Tibial nerve (tissue), 4 donors: ENCODE results near the gene TXNDC2. TPM values are rescaled to one million over a fixed set of nuclear protein-coding genes. Genes with fewer than 3 reads are reported as not detected.

Source experiments
- DNase-seq, 2 donors: peaks; one replicate each; pipeline ENCODE4 v3.0.0-alpha.2; 2019; ENCODE audit warnings: low spot score in 2 of 2
- H3K27ac ChIP-seq, 4 donors: fragments of 200-600 bp; sonication (generic) in 3 of 4; one replicate each; pipeline ENCODE4 v1.5.1; 2017 to 2019; ENCODE audit warnings: mild to moderate bottlenecking in 1 of 4
- H3K27me3 ChIP-seq, 2 donors: fragments of 200-600 bp; sonication (generic) in 1 of 2; one replicate each; pipeline versions ENCODE4 v1.5.1 to v1.6.0; 2017 to 2019
- H3K36me3 ChIP-seq, 3 donors: fragments of 200-600 bp; sonication (generic); one replicate each; pipeline ENCODE4 v1.5.1; 2018 to 2019
- H3K4me1 ChIP-seq, 4 donors: fragments of 200-600 bp; sonication (generic) in 3 of 4; one replicate each; pipeline ENCODE4 v1.5.1; 2017 to 2019
- H3K4me3 ChIP-seq, 4 donors: fragments of 200-600 bp; sonication (generic) in 3 of 4; one replicate each; pipeline ENCODE4 v1.5.1; 2017 to 2019; ENCODE audit warnings: mild to moderate bottlenecking in 1 of 4, moderate library complexity in 1 of 4
- H3K9me3 ChIP-seq, 4 donors: fragments of 200-600 bp; sonication (generic) in 3 of 4; one replicate each; pipeline ENCODE4 v1.5.1; 2017 to 2019
- EP300 ChIP-seq, 2 donors: sonication (generic); formaldehyde crosslinking; IDR thresholded peaks; one replicate each; pipeline ENCODE4 v1.6.1; 2017; ENCODE audit warnings: antibody characterized with exemption in 2 of 2, mild to moderate bottlenecking in 1 of 2
- POLR2A ChIP-seq, 2 donors: fragments of 450-650 bp; IDR thresholded peaks; one replicate each; pipeline ENCODE4 v1.6.1; 2017; ENCODE audit warnings: antibody characterized with exemption in 2 of 2, mild to moderate bottlenecking in 2 of 2, moderate library complexity in 2 of 2
- WGBS, 2 donors: methylation state at CpG; one replicate each; pipeline ENCODE4 v1.1.5; 2018; 5-methylcytosine and 5-hydroxymethylcytosine counted together
- total RNA-seq, 4 donors: library from RNA; depleted of rRNA; stranded (reverse); fragments of >200 nt; gene quantifications; one replicate each; pipeline ENCODE4 v1.1.0, GENCODE V29; 2016
- TF ChIP-seq, protein P1 (sequence below), 5 experiments: fragments of 200-600 bp in 3 of 5; fragments of 450-650 bp in 2 of 5; sonication (generic) in 3 of 5; IDR thresholded peaks; one replicate each; pipeline ENCODE4 v1.5.1; 2016 to 2019; ENCODE audit warnings: antibody characterized with exemption in 5 of 5, mild to moderate bottlenecking in 3 of 5, moderate library complexity in 2 of 5

Gene TXNDC2
- total RNA-seq: under 1 TPM in 1 of 4 donors, not detected in 3; 0.20 TPM

DNA sequence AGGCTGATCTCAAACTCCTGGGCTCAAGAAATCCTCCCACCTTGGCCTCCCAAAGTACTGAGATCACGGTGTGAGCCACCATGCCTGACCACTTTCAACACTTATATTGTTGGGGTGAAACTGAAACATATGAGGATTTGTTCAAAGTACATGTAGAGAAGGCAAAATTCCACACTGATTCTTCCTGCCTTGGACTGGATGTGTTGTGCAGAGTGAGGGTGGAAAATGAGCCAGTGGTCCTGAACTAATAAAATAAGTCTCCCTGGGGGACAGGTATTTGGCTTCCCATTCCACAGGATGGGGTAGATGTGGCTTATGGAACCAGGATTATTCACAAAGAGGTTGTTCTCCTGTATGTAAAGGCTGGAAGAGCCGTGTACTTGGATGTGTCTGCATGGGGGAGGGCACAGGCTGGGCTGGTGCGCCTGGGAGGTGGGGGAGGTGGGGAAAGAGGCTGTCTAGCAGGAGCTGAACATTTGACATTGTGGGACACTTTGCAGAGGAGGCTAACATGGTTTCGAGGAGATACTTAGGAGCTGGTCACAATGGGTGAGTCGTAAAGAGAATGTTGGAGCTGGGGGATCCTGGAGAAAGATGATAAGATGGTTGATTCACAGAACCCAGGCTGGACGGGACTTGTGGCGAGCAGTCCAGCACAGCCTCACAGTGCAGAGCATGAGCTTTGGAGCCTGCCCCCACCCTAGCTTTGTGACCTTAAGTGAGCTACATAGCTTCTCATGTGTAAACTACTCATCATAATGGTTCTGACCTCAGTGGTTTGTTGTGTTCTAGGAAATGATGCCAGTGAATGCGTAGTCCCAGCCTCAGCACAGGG, at the start of gene TXNDC2:
Gene TXNDC2, plus strand, starts transcription at position 804 of the 835 bp plus-strand sequence. CDS start 708 bp downstream, outside the sequence.
- TF ChIP-seq EP300 (IDR thresholded peaks at IDR 0.05) (no peak), POLR2A (IDR thresholded peaks at IDR 0.05) (no peak)
- TF ChIP-seq, protein P1, sequence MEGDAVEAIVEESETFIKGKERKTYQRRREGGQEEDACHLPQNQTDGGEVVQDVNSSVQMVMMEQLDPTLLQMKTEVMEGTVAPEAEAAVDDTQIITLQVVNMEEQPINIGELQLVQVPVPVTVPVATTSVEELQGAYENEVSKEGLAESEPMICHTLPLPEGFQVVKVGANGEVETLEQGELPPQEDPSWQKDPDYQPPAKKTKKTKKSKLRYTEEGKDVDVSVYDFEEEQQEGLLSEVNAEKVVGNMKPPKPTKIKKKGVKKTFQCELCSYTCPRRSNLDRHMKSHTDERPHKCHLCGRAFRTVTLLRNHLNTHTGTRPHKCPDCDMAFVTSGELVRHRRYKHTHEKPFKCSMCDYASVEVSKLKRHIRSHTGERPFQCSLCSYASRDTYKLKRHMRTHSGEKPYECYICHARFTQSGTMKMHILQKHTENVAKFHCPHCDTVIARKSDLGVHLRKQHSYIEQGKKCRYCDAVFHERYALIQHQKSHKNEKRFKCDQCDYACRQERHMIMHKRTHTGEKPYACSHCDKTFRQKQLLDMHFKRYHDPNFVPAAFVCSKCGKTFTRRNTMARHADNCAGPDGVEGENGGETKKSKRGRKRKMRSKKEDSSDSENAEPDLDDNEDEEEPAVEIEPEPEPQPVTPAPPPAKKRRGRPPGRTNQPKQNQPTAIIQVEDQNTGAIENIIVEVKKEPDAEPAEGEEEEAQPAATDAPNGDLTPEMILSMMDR (IDR thresholded peaks at IDR 0.05): no peak
- Histone ChIP-seq H3K36me3 (no peaks in the 10 kb centered on the region), H3K4me3 (no peak within 1 kb of the TSS), H3K4me1 (no peaks in the 10 kb centered on the region), H3K27ac (no peak within 1 kb of the TSS), H3K9me3 (no peaks in the 10 kb centered on the region), H3K27me3 (no peaks in the 10 kb centered on the region)
- WGBS, 2 donors: 89 to 91% methylated on average over 8 of the region's 8 CpGs
- DNase-seq: no peak

DNA sequence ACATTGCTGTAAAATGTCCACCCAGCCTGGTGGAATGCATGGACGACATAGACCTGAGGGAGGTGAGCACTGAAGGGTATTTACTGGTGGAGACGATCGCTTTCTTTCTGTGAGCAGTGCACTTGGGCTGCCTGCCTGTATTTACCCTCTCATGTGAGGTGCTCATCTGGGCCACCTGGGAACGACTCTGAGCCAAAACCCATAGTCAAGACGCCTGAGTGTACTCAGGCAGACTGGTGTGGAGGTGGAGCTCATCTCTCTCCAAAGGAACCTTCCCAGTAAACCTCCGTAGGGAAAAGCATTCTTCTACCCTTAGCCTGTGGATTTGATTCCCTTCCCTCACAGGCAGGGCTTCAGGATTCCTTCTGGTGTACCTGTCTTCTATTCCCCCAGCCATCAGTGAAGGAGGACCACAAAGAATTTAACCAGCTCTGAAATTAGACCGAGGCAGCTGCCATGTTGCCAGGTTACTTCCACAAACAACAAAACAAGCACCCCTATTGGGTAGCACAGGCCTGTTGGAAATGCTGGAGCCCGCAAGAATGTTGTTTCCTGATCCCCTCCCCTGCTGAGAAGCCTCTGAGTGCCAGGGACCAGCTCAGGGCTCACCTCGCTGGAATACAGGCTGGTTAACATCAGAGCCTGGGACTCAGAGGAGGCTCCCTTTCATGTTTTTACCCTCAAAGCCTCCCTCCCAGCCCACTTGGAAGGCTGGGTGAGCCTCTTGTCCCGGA, 47.5 kb upstream of the TXNDC2 start:
- 69 to 71% methylated on average over 10 of the region's 10 CpGs for WGBS, 2 donors
- Histone ChIP-seq H3K4me1 (peaks cover 0 to 17% (median 3%) of the 10 kb centered on the region in 4 donors), H3K36me3 (no peaks in the 10 kb centered on the region), H3K9me3 (no peaks in the 10 kb centered on the region), H3K27me3 (no peaks in the 10 kb centered on the region), H3K27ac (no peak overlapping the region), H3K4me3 (no peak overlapping the region)
- no peak for DNase-seq
- TF ChIP-seq EP300 (IDR thresholded peaks at IDR 0.05) (no peak), POLR2A (IDR thresholded peaks at IDR 0.05) (no peak)
- TF ChIP-seq, protein P1 (IDR thresholded peaks at IDR 0.05): no peak

DNA sequence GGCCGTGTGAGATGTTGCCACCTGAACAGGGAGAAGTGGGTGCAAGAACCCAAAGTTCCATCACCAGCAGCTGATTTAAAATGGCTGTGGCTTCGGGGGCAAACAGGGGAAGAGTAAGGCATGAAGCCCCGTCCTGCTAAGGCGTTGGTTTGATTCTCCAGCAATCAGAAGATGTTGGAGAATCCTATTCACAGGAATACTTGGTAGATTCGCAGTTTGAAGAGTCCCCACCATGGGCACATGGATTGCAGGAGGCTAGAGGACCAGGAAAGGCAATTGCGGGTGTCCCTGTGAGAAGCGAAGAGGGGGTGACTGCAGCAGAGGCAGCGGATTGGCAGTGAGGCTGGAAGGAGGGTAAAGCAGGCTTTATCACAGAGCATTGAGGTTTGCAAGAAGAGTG, 46.6 kb upstream of the TXNDC2 start:
- WGBS, 2 donors: 92 to 96% methylated on average over 8 of the region's 8 CpGs
- H3K4me3 ChIP-seq: no peak overlapping the region
- no peak overlapping the region for H3K27ac ChIP-seq
- no peaks in the 10 kb centered on the region for H3K9me3 ChIP-seq
- TF ChIP-seq, protein P1 (IDR thresholded peaks at IDR 0.05): no peak
- TF ChIP-seq POLR2A (IDR thresholded peaks at IDR 0.05) (no peak), EP300 (IDR thresholded peaks at IDR 0.05) (no peak)
- no peak for DNase-seq
- no peaks in the 10 kb centered on the region for H3K27me3 ChIP-seq
- H3K4me1 ChIP-seq: peaks cover 0 to 17% (median 3%) of the 10 kb centered on the region in 4 donors
- H3K36me3 ChIP-seq: no peaks in the 10 kb centered on the region

DNA sequence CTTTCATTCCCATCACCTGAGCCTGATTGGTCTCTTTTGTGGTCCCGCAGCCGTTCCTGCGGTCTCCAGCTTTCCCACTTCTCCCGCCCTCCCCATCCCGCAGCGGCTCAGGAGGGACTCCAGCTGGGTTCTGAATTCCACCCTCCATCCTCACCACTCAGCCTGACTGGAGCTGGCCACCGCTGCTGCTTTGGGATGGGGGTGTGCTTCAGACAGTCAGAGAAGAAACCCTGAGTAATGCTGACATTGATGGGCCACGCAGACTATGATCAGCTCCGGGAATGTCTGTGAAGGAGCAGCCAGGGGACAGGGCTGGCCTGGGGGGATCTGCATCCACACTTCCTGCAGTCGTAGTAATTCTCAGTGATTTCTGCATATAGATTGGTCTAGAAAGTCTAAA, 45.9 kb upstream of the TXNDC2 start:
- TF ChIP-seq EP300 (IDR thresholded peaks at IDR 0.05) (no peak), POLR2A (IDR thresholded peaks at IDR 0.05) (no peak)
- TF ChIP-seq, protein P1 (IDR thresholded peaks at IDR 0.05): no peak
- no peaks in the 10 kb centered on the region for H3K36me3 ChIP-seq
- H3K4me1 ChIP-seq: peaks cover 0 to 17% (median 3%) of the 10 kb centered on the region in 4 donors
- H3K27me3 ChIP-seq: no peaks in the 10 kb centered on the region
- no peak for DNase-seq
- H3K9me3 ChIP-seq: no peaks in the 10 kb centered on the region
- H3K4me3 ChIP-seq: no peak overlapping the region
- WGBS, 2 donors: 81 to 83% methylated on average over 10 of the region's 10 CpGs
- no peak overlapping the region for H3K27ac ChIP-seq

DNA sequence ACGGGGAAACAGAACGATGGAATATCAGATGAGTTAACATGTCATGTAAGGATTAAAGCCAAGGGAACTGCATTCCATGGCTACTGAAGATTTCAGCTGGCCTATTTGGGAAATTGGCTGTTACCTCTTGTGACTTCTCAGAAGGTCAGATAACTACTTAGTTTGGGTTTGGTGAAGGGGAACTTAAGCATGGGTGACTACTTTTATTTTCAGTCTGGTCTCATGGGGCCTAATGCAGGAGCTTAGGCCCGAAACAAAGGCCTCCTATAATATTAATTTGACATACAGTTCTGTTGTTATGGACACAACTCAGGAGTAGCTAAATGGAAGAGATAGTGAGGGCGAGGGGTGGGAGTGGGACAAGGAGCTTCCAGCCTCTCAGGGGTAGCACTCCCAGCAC, 44.0 kb upstream of the TXNDC2 start:
- no peaks in the 10 kb centered on the region for H3K27me3 ChIP-seq
- no peaks in the 10 kb centered on the region for H3K36me3 ChIP-seq
- no peaks in the 10 kb centered on the region for H3K9me3 ChIP-seq
- 58 to 59% methylated on average over 4 of the region's 4 CpGs for WGBS, 2 donors
- TF ChIP-seq, protein P1 (IDR thresholded peaks at IDR 0.05): no peak
- TF ChIP-seq POLR2A (IDR thresholded peaks at IDR 0.05) (no peak), EP300 (IDR thresholded peaks at IDR 0.05) (no peak)
- H3K4me1 ChIP-seq: peaks cover 0 to 17% (median 4%) of the 10 kb centered on the region in 4 donors
- peak overlapping the region in 2 of 4 donors; percentile 38 to 60 for H3K27ac ChIP-seq
- DNase-seq: no peak
- no peak overlapping the region for H3K4me3 ChIP-seq
